HepG2 (cell line): ENCODE data around the gene WSCD1. TPM values are rescaled to one million over a fixed set of nuclear protein-coding genes. Genes with fewer than 3 reads are reported as not detected.

Experiments used
- ATAC-seq: fragments of 200-7000 bp; cut with Tn5 transposase; 3 replicates; pipeline ENCODE4 v1.9.1; 2020; ENCODE audit warnings: mild to moderate bottlenecking, moderate library complexity
- BruUV-seq: library from RNA; stranded (reverse); fragments of 400-500 nt; replicated peaks from 2 replicates; lab custom pipeline; 2021; lab: Mats Ljungman, UMichigan
- CTCF ChIA-PET: fragments of 300-600 bp; formaldehyde crosslinking; extraction: SDS; loops from one replicate; lab custom pipeline; 2021; ENCODE audit warnings: low total read pairs, inconsistent platforms, low intra/inter-chr PET ratio; lab: Yijun Ruan, JAX
- POLR2A ChIA-PET: fragments of 350-600 bp; sonication (Branson Sonifier 250); formaldehyde crosslinking; loops from one replicate; lab custom pipeline; 2020; ENCODE audit warnings: antibody characterized with exemption, inconsistent platforms; lab: Yijun Ruan, JAX
- DNase-seq: peaks from one replicate; pipeline ENCODE4 v3.0.0-alpha.2; 2015; ENCODE audit warnings: low spot score
- FAIRE-seq: peaks from 3 replicates; lab custom pipeline; 2011; peaks lifted over from hg19 to GRCh38; lab: Jason Lieb, UNC
- H2AFZ ChIP-seq: one replicate; pipeline ENCODE4 v1.6.1; 2011; ENCODE audit warnings: low read length, inconsistent platforms
- H3K27ac ChIP-seq: fragments of 300-600 bp; 3 replicates; pipeline ENCODE4 v1.8.0; 2011; ENCODE audit warnings: mixed run types, mild to moderate bottlenecking, mixed read lengths, low read length, inconsistent platforms; ENCODE audit not compliant: insufficient read depth; ENCODE audit errors: extremely low read length
- H3K27me3 ChIP-seq, 2 experiments: fragments of 200-600 bp in 1 of 2; 2 replicates in 1 of 2; 3 replicates in 1 of 2; pipeline versions ENCODE4 v1.6.0 to v1.8.0; 2011; ENCODE audit warnings: low read length in 2 of 2, mild to moderate bottlenecking in 2 of 2, moderate library complexity in 2 of 2, inconsistent platforms in 1 of 2; ENCODE audit not compliant: insufficient read depth in 2 of 2, control insufficient read depth in 1 of 2
- H3K36me3 ChIP-seq, 2 experiments: fragments of 200-600 bp in 1 of 2; replicated peaks in 1 of 2; 2 replicates in 1 of 2; 3 replicates in 1 of 2; pipeline versions ENCODE4 v1.5.1 to v1.8.0; 2011; ENCODE audit warnings: low read length in 2 of 2, inconsistent platforms in 1 of 2; ENCODE audit not compliant: insufficient read depth in 2 of 2, control insufficient read depth in 1 of 2
- H3K4me1 ChIP-seq: 2 replicates; pipeline ENCODE4 v1.5.1; 2012; ENCODE audit warnings: low read length, inconsistent platforms; ENCODE audit not compliant: insufficient read depth
- H3K4me2 ChIP-seq: 2 replicates; pipeline ENCODE4 v1.6.0; 2011; ENCODE audit warnings: low read depth, low read length, inconsistent platforms
- H3K4me3 ChIP-seq, 3 experiments: fragments of 200-600 bp in 1 of 3; sonication (generic), shearing (Covaris generic) in 1 of 3; replicated peaks in 1 of 3; 2 replicates each; pipeline ENCODE4 v1.5.1; 2011 to 2016; ENCODE audit warnings: low read length in 3 of 3, inconsistent platforms in 2 of 3, low read depth in 2 of 3, mild to moderate bottlenecking in 2 of 3, control low read depth in 1 of 3, mixed read lengths in 1 of 3; ENCODE audit not compliant: insufficient read depth in 1 of 3
- H3K79me2 ChIP-seq: one replicate; pipeline ENCODE4 v1.6.1; 2011; ENCODE audit warnings: low read length, inconsistent platforms; ENCODE audit not compliant: insufficient read depth
- H3K9ac ChIP-seq: 2 replicates; pipeline ENCODE4 v1.6.0; 2011; ENCODE audit warnings: mild to moderate bottlenecking, low read depth, low read length, inconsistent platforms; ENCODE audit not compliant: insufficient read depth
- H3K9me3 ChIP-seq: 2 replicates; pipeline ENCODE4 v1.5.1; 2012; ENCODE audit warnings: mild to moderate bottlenecking, low read length
- H4K20me1 ChIP-seq: 2 replicates; pipeline ENCODE4 v1.6.0; 2011; ENCODE audit warnings: inconsistent platforms, mild to moderate bottlenecking, low read length, moderate library complexity; ENCODE audit not compliant: insufficient read depth
- BHLHE40 ChIP-seq: IDR thresholded peaks from 2 replicates; pipeline ENCODE4 v1.6.1; 2011; ENCODE audit warnings: low read length, improper control_type of control experiment
- POLR2AphosphoS5 ChIP-seq: IDR thresholded peaks from 2 replicates; pipeline ENCODE4 v1.6.1; 2012; ENCODE audit warnings: low read depth, low read length
- SP1 ChIP-seq, 2 experiments: fragments of 450-650 bp in 1 of 2; sonication (generic) in 1 of 2; formaldehyde crosslinking in 1 of 2; IDR thresholded peaks; 2 replicates each; pipeline versions ENCODE4 v1.4.0 to v1.6.1; 2016 to 2020; ENCODE audit warnings: missing genetic modification reagents in 1 of 2
- ZNF549 ChIP-seq: sonication (generic); formaldehyde crosslinking; IDR thresholded peaks from 2 replicates; pipeline ENCODE4 v1.5.0; 2020; ENCODE audit warnings: missing genetic modification reagents
- ZNF703 ChIP-seq: sonication (generic); formaldehyde crosslinking; IDR thresholded peaks from 2 replicates; pipeline ENCODE4 v1.5.1; 2020; ENCODE audit warnings: missing genetic modification reagents, mild to moderate bottlenecking, moderate library complexity, borderline replicate concordance
- WGBS: methylation state at CpG from one replicate; pipeline ENCODE4 v1.1.6; 2017; ENCODE audit warnings: low lambda C conversion rate; 5-methylcytosine and 5-hydroxymethylcytosine counted together
- in situ Hi-C: cut with HindIII; loops from 2 replicates; pipeline ENCODE4 v1.10.0; 2017; ENCODE audit warnings: low pct_unique_long_range_greater_than_20kb; ENCODE audit not compliant: extremely low pct_ligation_motif_present
- intact Hi-C: fragments of 100-400 bp; cut with micrococcal nuclease; formaldehyde crosslinking; loops from one replicate; pipeline ENCODE4 v1.10.0; 2022; ENCODE audit not compliant: unreplicated experiment
- polyA plus RNA-seq, 8 experiments: library from polyadenylated mRNA; depleted of rRNA in 3 of 8; stranded (reverse) in 7 of 8; unstranded in 1 of 8; fragments of >200 nt; fragmentation: Illumina TruSeq in 4 of 8; extraction: Trizol in 4 of 8; gene quantifications; 2 replicates each; pipeline versions ENCODE4 v1.2.1 to v1.2.3, GENCODE V29; 2011 to 2016; ENCODE audit warnings: low read depth in 4 of 8, missing spikeins in 1 of 8, mixed read lengths in 1 of 8; ENCODE audit not compliant: insufficient read depth in 1 of 8
- total RNA-seq, 5 experiments: library from RNA; depleted of rRNA; stranded (reverse); fragments of >200 nt; fragmentation: Illumina TruSeq; extraction: Trizol; gene quantifications; 2 replicates each; pipeline ENCODE4 v1.2.3, GENCODE V29; 2016; ENCODE audit warnings: low read depth in 1 of 5
- TF ChIP-seq, protein P1 (sequence below): sonication (generic); formaldehyde crosslinking; IDR thresholded peaks from 2 replicates; pipeline ENCODE4 v1.4.0; 2020; ENCODE audit warnings: missing genetic modification reagents
- TF ChIP-seq, protein P2 (sequence below): sonication (generic); formaldehyde crosslinking; IDR thresholded peaks from 2 replicates; pipeline ENCODE4 v1.4.0; 2020; ENCODE audit warnings: missing genetic modification reagents

The WSCD1 gene
- total and polyA plus RNA-seq, 2 of the 13 experiments (the other 11 are each of a cell fraction or from before 2014, with no cell fraction given): 0.24 to 2.7 TPM

- FAIRE-seq: no peak
- ATAC-seq: no peak
- intact Hi-C loops: no loop called here
Observed at GRCh38 chr17:6080711-6081430, 10.7 kb downstream of the WSCD1 start.

More at GRCh38 chr17:6080711-6081430, 10.7 kb downstream of the WSCD1 start:
- Histone ChIP-seq H3K9ac (no peak overlapping the region), H2AFZ (no peak overlapping the region), H3K79me2 (no peaks in the 10 kb centered on the region)
- TF ChIP-seq ZNF703 (CRISPR knock-in tag) (no peak), ZNF549 (CRISPR knock-in tag) (no peak), SP1 (IDR thresholded peaks at IDR 0.05) (no peak), SP1 (CRISPR knock-in tag; IDR thresholded peaks at IDR 0.05) (no peak), POLR2AphosphoS5 (no peak), BHLHE40 (no peak)
- TF ChIP-seq, protein P1, sequence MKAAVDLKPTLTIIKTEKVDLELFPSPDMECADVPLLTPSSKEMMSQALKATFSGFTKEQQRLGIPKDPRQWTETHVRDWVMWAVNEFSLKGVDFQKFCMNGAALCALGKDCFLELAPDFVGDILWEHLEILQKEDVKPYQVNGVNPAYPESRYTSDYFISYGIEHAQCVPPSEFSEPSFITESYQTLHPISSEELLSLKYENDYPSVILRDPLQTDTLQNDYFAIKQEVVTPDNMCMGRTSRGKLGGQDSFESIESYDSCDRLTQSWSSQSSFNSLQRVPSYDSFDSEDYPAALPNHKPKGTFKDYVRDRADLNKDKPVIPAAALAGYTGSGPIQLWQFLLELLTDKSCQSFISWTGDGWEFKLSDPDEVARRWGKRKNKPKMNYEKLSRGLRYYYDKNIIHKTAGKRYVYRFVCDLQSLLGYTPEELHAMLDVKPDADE (CRISPR knock-in tag): no peak
- TF ChIP-seq, protein P2, sequence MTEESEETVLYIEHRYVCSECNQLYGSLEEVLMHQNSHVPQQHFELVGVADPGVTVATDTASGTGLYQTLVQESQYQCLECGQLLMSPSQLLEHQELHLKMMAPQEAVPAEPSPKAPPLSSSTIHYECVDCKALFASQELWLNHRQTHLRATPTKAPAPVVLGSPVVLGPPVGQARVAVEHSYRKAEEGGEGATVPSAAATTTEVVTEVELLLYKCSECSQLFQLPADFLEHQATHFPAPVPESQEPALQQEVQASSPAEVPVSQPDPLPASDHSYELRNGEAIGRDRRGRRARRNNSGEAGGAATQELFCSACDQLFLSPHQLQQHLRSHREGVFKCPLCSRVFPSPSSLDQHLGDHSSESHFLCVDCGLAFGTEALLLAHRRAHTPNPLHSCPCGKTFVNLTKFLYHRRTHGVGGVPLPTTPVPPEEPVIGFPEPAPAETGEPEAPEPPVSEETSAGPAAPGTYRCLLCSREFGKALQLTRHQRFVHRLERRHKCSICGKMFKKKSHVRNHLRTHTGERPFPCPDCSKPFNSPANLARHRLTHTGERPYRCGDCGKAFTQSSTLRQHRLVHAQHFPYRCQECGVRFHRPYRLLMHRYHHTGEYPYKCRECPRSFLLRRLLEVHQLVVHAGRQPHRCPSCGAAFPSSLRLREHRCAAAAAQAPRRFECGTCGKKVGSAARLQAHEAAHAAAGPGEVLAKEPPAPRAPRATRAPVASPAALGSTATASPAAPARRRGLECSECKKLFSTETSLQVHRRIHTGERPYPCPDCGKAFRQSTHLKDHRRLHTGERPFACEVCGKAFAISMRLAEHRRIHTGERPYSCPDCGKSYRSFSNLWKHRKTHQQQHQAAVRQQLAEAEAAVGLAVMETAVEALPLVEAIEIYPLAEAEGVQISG (CRISPR knock-in tag): no peak
- TF ChIP-seq, all 625 proteins: peak for 0
- Histone ChIP-seq H3K36me3 (no peaks in the 10 kb centered on the region), H3K27ac (no peak overlapping the region), H4K20me1 (no peaks in the 10 kb centered on the region), H3K4me2 (no peak overlapping the region), H3K4me1 (no peaks in the 10 kb centered on the region), H3K27me3 (peaks cover 4 to 23% of the 10 kb centered on the region in 2 experiments; a peak in 4 of 5 replicates), H3K9me3 (no peaks in the 10 kb centered on the region), H3K4me3 (no peak overlapping the region)
- WGBS: 89% methylated on average over 14 of the region's 35 CpGs
- no TSS peak for BruUV-seq
- ChIA-PET POLR2A (no interaction called here), CTCF (no interaction called here)
- in situ Hi-C loops: no loop called here
- no peak for DNase-seq
